ENCODE results near the gene KDM5C.

DNA sequence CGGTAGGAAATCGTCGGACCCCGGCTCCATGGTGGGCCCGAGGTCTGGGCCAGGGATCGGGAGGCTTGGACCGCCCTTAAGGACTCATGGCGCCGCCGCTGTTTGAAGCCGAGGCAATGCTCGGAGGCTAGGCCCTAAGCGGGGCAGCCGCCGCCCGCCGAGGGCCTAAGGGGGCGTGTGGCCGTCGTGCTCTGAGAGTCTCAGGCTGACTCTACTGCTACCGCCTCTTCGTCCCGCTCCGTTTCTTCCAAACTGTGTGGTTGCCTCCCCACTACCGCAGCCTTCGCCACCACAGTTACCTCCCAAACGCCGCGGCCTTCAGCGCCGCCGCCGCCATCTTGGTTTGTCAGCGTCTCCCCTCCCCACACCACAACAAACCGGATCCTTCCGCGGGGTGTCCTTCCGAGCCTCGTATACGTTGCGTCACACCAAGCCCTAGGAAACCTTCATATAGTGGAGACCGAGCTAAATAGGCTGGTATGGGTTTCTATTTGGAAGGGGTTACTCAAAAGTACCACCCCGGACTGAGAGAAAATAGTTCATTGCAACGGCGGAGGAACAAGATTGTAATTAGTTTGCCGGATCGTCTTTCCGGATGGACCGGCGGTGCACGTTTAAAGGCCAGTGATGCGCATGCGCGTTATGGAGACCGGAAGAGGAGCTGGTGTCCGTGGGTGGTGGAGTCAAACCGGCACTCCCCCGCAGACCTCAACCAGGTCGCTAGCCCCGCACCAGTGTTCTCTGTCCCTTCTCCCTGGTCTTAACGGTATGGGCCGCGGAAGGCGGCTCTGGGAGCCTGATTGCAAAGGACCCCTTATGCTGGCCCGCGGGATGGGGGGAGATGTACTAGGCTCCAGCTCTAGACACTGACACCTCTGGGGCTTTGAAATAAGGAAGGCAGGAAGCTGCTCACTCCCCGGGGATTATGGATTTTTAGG, at the start of gene KDM5C:
- TF ChIP-seq POLR2A (IDR thresholded peaks at IDR 0.05; ENCODE audit: low read depth, low read length) (peak; percentile 93), POLR2AphosphoS5 (IDR thresholded peaks at IDR 0.05; ENCODE audit: low read depth, low read length) (peak; percentile 91)

All from GM12892 (cell line).